ENCODE measurements around the gene FYTTD1. TPM values are rescaled to one million over a fixed set of nuclear protein-coding genes. Genes with fewer than 3 reads are reported as not detected.
A peak's percentile ranks its signal among the peaks of the same experiment; 100 is the strongest.

Gene FYTTD1
- total RNA-seq, 1 donor from 2014 or later: 89.1 TPM

DNA sequence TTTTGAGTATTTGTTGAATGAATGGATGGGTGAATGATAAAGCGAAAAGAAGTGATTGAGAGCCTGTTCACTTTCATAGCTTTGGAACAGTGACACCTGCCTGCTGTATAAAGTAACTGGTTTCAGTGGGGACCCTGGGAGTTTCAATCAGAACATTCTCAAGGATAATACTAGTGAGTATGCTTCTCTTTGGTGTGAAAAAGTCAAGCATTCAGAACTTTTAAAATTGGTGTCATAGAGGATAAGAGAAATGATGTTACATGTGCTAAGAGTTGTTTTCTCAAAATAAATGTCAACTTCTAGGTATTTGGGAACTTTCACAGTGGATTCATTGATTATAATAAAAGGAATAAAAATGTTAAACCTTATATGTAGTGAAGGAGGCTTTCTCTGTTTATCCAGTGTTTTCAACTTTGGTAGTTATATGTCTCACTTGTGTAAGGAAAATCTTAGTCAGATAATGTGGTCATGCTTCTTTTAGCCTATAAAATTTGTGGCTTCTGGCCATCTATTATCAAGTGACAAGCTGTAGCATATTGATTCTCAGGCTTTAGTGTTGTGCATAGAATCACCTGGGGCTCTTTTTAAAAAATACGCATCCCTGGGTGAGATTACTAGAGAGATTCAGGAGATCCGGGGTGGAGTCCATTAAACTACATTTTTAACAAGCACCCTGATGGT lies 53.2 kb downstream of the FYTTD1 start:
- H3K9me3 Mint-ChIP-seq (ENCODE audit: unreplicated experiment): peaks cover 5% of the 10 kb centered on the region
- Histone ChIP-seq H4K20me1 (ENCODE audit: insufficient read depth, low read length) (peaks cover 83% of the 10 kb centered on the region), H3K4me2 (ENCODE audit: low read length) (no peak overlapping the region), H3K9ac (ENCODE audit: low read length) (no peak overlapping the region), H3K4me3 (ENCODE audit: insufficient read depth, low read depth, low read length) (no peak overlapping the region), H3K36me3 (ENCODE audit: insufficient read depth, low read length) (no peaks in the 10 kb centered on the region), H3K27me3 (ENCODE audit: insufficient read depth, low read length) (no peaks in the 10 kb centered on the region), H3K4me1 (ENCODE audit: insufficient read depth, low read length) (peaks cover 6% of the 10 kb centered on the region), H3K79me2 (ENCODE audit: insufficient read depth, low read length) (peaks cover 89% of the 10 kb centered on the region), H3K9me3 (ENCODE audit: insufficient read depth, low read depth, low read length) (no peaks in the 10 kb centered on the region), H3K27ac (ENCODE audit: low read depth, low read length) (no peak overlapping the region), H2AFZ (ENCODE audit: low read depth, low read length) (no peak overlapping the region)
- no peaks in the 10 kb centered on the region for H3K27me3 Mint-ChIP-seq (ENCODE audit: low read depth, unreplicated experiment)
- no peak for DNase-seq (ENCODE audit: low read depth)
- H3K4me1 Mint-ChIP-seq (ENCODE audit: low read depth, unreplicated experiment): peaks cover 10% of the 10 kb centered on the region
- H3K4me3 Mint-ChIP-seq (ENCODE audit: unreplicated experiment): no peak overlapping the region
- TF ChIP-seq, protein P1, sequence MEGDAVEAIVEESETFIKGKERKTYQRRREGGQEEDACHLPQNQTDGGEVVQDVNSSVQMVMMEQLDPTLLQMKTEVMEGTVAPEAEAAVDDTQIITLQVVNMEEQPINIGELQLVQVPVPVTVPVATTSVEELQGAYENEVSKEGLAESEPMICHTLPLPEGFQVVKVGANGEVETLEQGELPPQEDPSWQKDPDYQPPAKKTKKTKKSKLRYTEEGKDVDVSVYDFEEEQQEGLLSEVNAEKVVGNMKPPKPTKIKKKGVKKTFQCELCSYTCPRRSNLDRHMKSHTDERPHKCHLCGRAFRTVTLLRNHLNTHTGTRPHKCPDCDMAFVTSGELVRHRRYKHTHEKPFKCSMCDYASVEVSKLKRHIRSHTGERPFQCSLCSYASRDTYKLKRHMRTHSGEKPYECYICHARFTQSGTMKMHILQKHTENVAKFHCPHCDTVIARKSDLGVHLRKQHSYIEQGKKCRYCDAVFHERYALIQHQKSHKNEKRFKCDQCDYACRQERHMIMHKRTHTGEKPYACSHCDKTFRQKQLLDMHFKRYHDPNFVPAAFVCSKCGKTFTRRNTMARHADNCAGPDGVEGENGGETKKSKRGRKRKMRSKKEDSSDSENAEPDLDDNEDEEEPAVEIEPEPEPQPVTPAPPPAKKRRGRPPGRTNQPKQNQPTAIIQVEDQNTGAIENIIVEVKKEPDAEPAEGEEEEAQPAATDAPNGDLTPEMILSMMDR (IDR thresholded peaks at IDR 0.05; ENCODE audit: insufficient read depth, low read depth, low read length): peak; percentile 6
- no peak for TF ChIP-seq EZH2 (IDR thresholded peaks at IDR 0.05; ENCODE audit: insufficient read depth, low read length)
- H3K36me3 Mint-ChIP-seq (ENCODE audit: low read depth, unreplicated experiment): peaks cover 4% of the 10 kb centered on the region
- no peak for FAIRE-seq
- no peak overlapping the region for H3K27ac Mint-ChIP-seq (ENCODE audit: unreplicated experiment)

DNA sequence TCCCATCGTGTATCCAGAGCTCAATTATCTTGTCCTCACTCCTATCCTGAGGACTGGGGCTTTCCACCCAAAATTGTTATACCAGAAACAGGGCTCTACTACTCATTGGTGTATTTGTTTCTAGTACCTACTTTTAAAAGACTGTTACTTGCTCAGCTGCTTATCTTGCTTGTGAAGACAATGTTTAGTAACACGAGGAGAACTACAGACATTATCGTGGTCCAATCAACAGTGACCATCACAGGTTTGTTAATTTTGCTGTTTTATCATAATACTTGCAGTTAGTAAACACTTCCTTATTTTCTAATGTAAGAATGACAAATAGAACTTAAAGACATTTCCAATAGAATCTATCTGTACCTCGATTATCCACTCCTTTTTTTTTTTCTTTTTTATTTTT lies 54.8 kb downstream of the FYTTD1 start:
- FAIRE-seq: no peak
- H3K36me3 ChIP-seq (ENCODE audit: insufficient read depth, low read length): no peaks in the 10 kb centered on the region
- TF ChIP-seq, protein P1 (IDR thresholded peaks at IDR 0.05; ENCODE audit: insufficient read depth, low read depth, low read length): no peak
- TF ChIP-seq EZH2 (IDR thresholded peaks at IDR 0.05; ENCODE audit: insufficient read depth, low read length): no peak

DNA sequence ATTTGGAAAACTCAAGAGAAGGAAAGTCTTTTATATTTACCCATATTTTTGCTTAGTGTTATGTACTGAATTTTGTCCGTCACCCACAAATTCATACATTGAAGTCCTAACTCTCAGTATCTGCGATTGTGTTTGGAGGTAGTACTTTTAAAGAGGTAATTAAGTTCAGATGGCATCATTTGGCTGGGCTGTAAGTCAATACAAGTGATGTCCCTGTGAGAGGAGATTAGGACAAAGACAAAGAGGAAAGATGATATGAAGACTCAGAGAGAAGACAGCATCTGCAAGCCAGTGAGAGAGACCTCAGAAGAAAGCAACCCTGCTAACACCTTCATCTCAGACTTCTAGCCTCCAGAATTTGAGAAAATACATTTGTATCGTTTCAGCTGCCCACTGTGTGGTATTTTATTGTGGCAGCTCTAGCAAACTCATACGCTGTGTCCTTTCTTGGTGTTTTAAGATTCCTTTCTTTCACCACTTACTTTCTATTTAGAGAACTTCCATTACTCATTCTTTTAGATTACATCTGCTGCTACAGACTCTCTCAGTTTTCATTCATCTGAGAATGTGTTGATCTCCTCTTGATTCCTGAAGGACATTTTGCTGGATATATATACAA lies 58.4 kb downstream of the FYTTD1 start:
- Mint-ChIP-seq H3K27ac (ENCODE audit: unreplicated experiment) (peak overlapping the region; percentile 76), H3K27me3 (ENCODE audit: low read depth, unreplicated experiment) (no peaks in the 10 kb centered on the region), H3K9me3 (ENCODE audit: unreplicated experiment) (peaks cover 2% of the 10 kb centered on the region), H3K4me1 (ENCODE audit: low read depth, unreplicated experiment) (peaks cover 28% of the 10 kb centered on the region), H3K36me3 (ENCODE audit: low read depth, unreplicated experiment) (peaks cover 3% of the 10 kb centered on the region), H3K4me3 (ENCODE audit: unreplicated experiment) (peak overlapping the region; percentile 24)
- TF ChIP-seq, protein P1 (IDR thresholded peaks at IDR 0.05; ENCODE audit: insufficient read depth, low read depth, low read length): no peak
- TF ChIP-seq EZH2 (IDR thresholded peaks at IDR 0.05; ENCODE audit: insufficient read depth, low read length): no peak
- Histone ChIP-seq H3K4me1 (ENCODE audit: insufficient read depth, low read length) (peaks cover 22% of the 10 kb centered on the region), H3K27ac (ENCODE audit: low read depth, low read length) (peak overlapping the region; percentile 6), H2AFZ (ENCODE audit: low read depth, low read length) (no peak overlapping the region), H4K20me1 (ENCODE audit: insufficient read depth, low read length) (peaks cover 70% of the 10 kb centered on the region), H3K36me3 (ENCODE audit: insufficient read depth, low read length) (no peaks in the 10 kb centered on the region), H3K9ac (ENCODE audit: low read length) (no peak overlapping the region), H3K9me3 (ENCODE audit: insufficient read depth, low read depth, low read length) (no peaks in the 10 kb centered on the region), H3K4me2 (ENCODE audit: low read length) (peak overlapping the region; percentile 28), H3K79me2 (ENCODE audit: insufficient read depth, low read length) (peaks cover 91% of the 10 kb centered on the region), H3K27me3 (ENCODE audit: insufficient read depth, low read length) (no peaks in the 10 kb centered on the region), H3K4me3 (ENCODE audit: insufficient read depth, low read depth, low read length) (no peak overlapping the region)
- FAIRE-seq: peak; percentile 20
- DNase-seq (ENCODE audit: low read depth): peak; percentile 54

More for the DNA sequence above, 54.8 kb downstream of the FYTTD1 start:
- Mint-ChIP-seq H3K4me1 (ENCODE audit: low read depth, unreplicated experiment) (peaks cover 19% of the 10 kb centered on the region), H3K27ac (ENCODE audit: unreplicated experiment) (no peak overlapping the region), H3K36me3 (ENCODE audit: low read depth, unreplicated experiment) (peaks cover 4% of the 10 kb centered on the region), H3K27me3 (ENCODE audit: low read depth, unreplicated experiment) (no peaks in the 10 kb centered on the region), H3K4me3 (ENCODE audit: unreplicated experiment) (no peak overlapping the region), H3K9me3 (ENCODE audit: unreplicated experiment) (peaks cover 5% of the 10 kb centered on the region)
- Histone ChIP-seq H3K27ac (ENCODE audit: low read depth, low read length) (no peak overlapping the region), H3K9me3 (ENCODE audit: insufficient read depth, low read depth, low read length) (no peaks in the 10 kb centered on the region), H3K9ac (ENCODE audit: low read length) (no peak overlapping the region), H3K4me1 (ENCODE audit: insufficient read depth, low read length) (peaks cover 12% of the 10 kb centered on the region), H4K20me1 (ENCODE audit: insufficient read depth, low read length) (peaks cover 83% of the 10 kb centered on the region), H3K27me3 (ENCODE audit: insufficient read depth, low read length) (no peaks in the 10 kb centered on the region), H2AFZ (ENCODE audit: low read depth, low read length) (no peak overlapping the region), H3K4me2 (ENCODE audit: low read length) (no peak overlapping the region), H3K4me3 (ENCODE audit: insufficient read depth, low read depth, low read length) (no peak overlapping the region), H3K79me2 (ENCODE audit: insufficient read depth, low read length) (peaks cover 89% of the 10 kb centered on the region)
- no peak for DNase-seq (ENCODE audit: low read depth)
